Smooth muscle cell (in vitro differentiated cells): Measurements from ENCODE around the gene PEX11G. TPM values are rescaled to one million over a fixed set of nuclear protein-coding genes. Genes with fewer than 3 reads are reported as not detected.

Experiments used
- DNase-seq: peaks from one replicate; lab custom pipeline; 2025; ENCODE audit not compliant: unreplicated experiment; lab: John Stamatoyannopoulos, UW
- H2AFZ ChIP-seq: fragments of 200-600 bp; sonication (generic); 2 replicates; pipeline ENCODE4 v1.6.0; 2016; ENCODE audit warnings: antibody characterized with exemption, low read depth, mild to moderate bottlenecking
- H3F3A ChIP-seq: fragments of 200-600 bp; sonication (generic); 2 replicates; pipeline ENCODE4 v1.6.0; 2017; ENCODE audit warnings: antibody characterized with exemption, low read depth
- H3K27ac ChIP-seq: fragments of 200-600 bp; sonication (generic); 2 replicates; pipeline ENCODE4 v1.5.1; 2016; ENCODE audit warnings: low read depth, mild to moderate bottlenecking
- H3K27me3 ChIP-seq: fragments of 200-600 bp; sonication (generic); 2 replicates; pipeline ENCODE4 v1.6.1; 2016; ENCODE audit warnings: low read depth, mild to moderate bottlenecking
- H3K36me3 ChIP-seq: fragments of 200-600 bp; sonication (generic); 2 replicates; pipeline ENCODE4 v1.5.1; 2016; ENCODE audit warnings: low read depth
- H3K4me1 ChIP-seq: fragments of 200-600 bp; sonication (generic); 2 replicates; pipeline ENCODE4 v1.5.1; 2016; ENCODE audit warnings: low read depth
- H3K4me2 ChIP-seq: fragments of 200-600 bp; sonication (generic); 2 replicates; pipeline ENCODE4 v1.6.0; 2016; ENCODE audit warnings: mild to moderate bottlenecking
- H3K4me3 ChIP-seq: fragments of 200-600 bp; sonication (generic); 2 replicates; pipeline ENCODE4 v1.5.1; 2016; ENCODE audit warnings: mild to moderate bottlenecking
- H3K79me2 ChIP-seq: fragments of 200-600 bp; sonication (generic); 2 replicates; pipeline ENCODE4 v1.6.0; 2016; ENCODE audit warnings: low read depth, mild to moderate bottlenecking
- H3K9ac ChIP-seq: fragments of 200-600 bp; sonication (generic); 2 replicates; pipeline ENCODE4 v1.6.0; 2016; ENCODE audit warnings: low read depth
- H3K9me3 ChIP-seq: fragments of 200-600 bp; sonication (generic); replicated peaks from 2 replicates; pipeline ENCODE4 v1.5.1; 2016; ENCODE audit warnings: low read depth
- H4K20me1 ChIP-seq: fragments of 200-600 bp; sonication (generic); 2 replicates; pipeline ENCODE4 v1.6.0; 2016; ENCODE audit warnings: low read depth
- CTCF ChIP-seq: fragments of 200-600 bp; sonication (generic); IDR thresholded peaks from 2 replicates; pipeline ENCODE4 v1.5.1; 2017; ENCODE audit warnings: borderline replicate concordance, mild to moderate bottlenecking, antibody characterized with exemption; ENCODE audit not compliant: insufficient read depth, poor library complexity, severe bottlenecking
- WGBS: methylation state at CpG from one replicate; pipeline ENCODE4 v1.1.7; 2016; ENCODE audit warnings: low lambda C conversion rate; 5-methylcytosine and 5-hydroxymethylcytosine counted together
- polyA plus RNA-seq: library from polyadenylated mRNA; unstranded; fragments of >200 nt; fragmentation: Nextera tagmentation; extraction: Ambion mirVana; gene quantifications from 2 replicates; pipeline ENCODE4 v1.2.1, GENCODE V29; 2016
- total RNA-seq: library from RNA; depleted of rRNA; stranded (reverse); fragments of >200 nt; gene quantifications from 2 replicates; pipeline ENCODE4 v1.2.3, GENCODE V29; 2014

The PEX11G gene
- total and polyA plus RNA-seq, 2 experiments from 2014 or later: 4.3 TPM; not detected in 1

DNA sequence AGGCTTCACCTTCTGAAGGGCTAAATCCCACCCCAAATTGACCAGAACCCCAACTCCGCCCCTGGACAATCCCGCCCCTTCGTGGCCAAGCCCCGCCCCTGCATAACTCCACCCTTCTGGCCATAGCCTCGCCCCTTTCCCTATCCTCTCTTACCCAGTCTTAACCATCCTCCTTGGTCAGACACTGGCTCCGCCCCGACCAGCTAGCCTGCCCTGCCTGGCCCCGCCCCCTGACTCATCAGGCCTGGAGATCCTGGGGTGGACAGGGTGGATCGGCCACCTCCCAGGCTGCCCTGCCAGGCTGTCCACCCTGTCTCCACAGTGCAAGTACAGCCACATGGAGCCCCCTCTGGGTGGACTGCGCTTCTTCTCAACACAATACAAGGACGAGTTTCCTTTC is 19.0 kb upstream of the PEX11G start:
- Histone ChIP-seq H3K4me3 (no peak overlapping the region), H3K27ac (no peak overlapping the region), H2AFZ (no peak overlapping the region)

GRCh38 chr19:7506385-7507328 is 17.8 kb upstream of the PEX11G start:
- Histone ChIP-seq H3K4me3 (no peak overlapping the region), H3K4me2 (no peak overlapping the region), H2AFZ (no peak overlapping the region), H3F3A (peaks cover 9% of the 10 kb centered on the region), H3K27ac (no peak overlapping the region), H3K9me3 (no peaks in the 10 kb centered on the region), H3K27me3 (peaks cover 10% of the 10 kb centered on the region), H4K20me1 (no peaks in the 10 kb centered on the region), H3K4me1 (no peaks in the 10 kb centered on the region), H3K9ac (no peak overlapping the region), H3K79me2 (no peaks in the 10 kb centered on the region), H3K36me3 (no peaks in the 10 kb centered on the region)
- no peak for TF ChIP-seq CTCF
- WGBS: 76% methylated on average over 13 of the region's 20 CpGs
- DNase-seq: no peak

More for the DNA sequence above, 19.0 kb upstream of the PEX11G start:
- peak; percentile 23 for DNase-seq
- Histone ChIP-seq H3K9me3 (no peaks in the 10 kb centered on the region), H3K4me1 (no peaks in the 10 kb centered on the region), H3K79me2 (no peaks in the 10 kb centered on the region), H3K36me3 (no peaks in the 10 kb centered on the region), H4K20me1 (no peaks in the 10 kb centered on the region), H3K9ac (no peak overlapping the region), H3K4me2 (no peak overlapping the region), H3K27me3 (peaks cover 2% of the 10 kb centered on the region), H3F3A (peaks cover 9% of the 10 kb centered on the region)
- no peak for TF ChIP-seq CTCF
- WGBS: 42% methylated on average over 11 of the region's 11 CpGs

DNA sequence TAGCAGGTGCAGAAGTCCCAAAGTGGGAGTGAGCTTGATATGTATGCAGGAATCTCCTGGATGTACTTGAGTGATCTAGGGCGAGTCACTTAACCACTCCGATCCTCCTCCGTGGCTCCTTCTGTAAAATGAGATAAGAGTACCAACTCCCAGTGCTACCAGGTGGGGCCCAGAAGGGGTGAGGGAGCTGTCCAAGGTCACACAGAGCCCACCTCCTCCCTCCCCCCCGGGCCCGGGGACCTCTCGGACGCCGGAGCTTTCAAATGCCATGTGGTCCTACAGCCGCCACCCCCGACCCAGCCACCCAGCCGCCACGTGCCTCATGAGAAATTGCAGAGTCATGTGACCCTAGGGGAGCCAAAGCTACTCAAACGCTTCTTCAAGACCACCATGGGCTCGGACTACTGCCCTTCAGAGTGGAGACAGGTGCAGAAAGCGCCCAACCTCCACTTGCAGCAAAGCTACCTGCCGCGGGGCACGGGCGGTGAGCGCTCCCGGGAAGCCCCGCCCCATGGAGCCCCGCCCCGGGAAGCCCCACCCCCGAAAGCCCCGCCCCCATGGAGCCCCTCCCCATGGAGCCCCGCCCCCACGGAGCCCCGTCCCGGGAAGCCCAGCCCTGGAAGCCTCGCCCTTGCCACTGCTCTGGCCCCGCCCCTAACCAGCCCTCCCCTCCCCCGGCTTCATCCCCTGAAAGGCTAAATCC is 17.0 kb upstream of the PEX11G start:
- Histone ChIP-seq H3K27me3 (peaks cover 18% of the 10 kb centered on the region), H3K79me2 (no peaks in the 10 kb centered on the region), H3K9me3 (no peaks in the 10 kb centered on the region), H2AFZ (no peak overlapping the region), H3K9ac (no peak overlapping the region), H3K27ac (no peak overlapping the region), H3K4me1 (no peaks in the 10 kb centered on the region), H3F3A (peaks cover 9% of the 10 kb centered on the region), H3K4me3 (no peak overlapping the region), H4K20me1 (no peaks in the 10 kb centered on the region), H3K36me3 (no peaks in the 10 kb centered on the region), H3K4me2 (no peak overlapping the region)
- DNase-seq: no peak
- TF ChIP-seq CTCF: no peak
- 10% methylated on average over 22 of the region's 33 CpGs for WGBS
